Measurements from ENCODE around the gene ZNF253. TPM values are rescaled to one million over a fixed set of nuclear protein-coding genes. Genes with fewer than 3 reads are reported as not detected.
"Not testable (repeated sequence)": the region's sequence is repeated elsewhere in the genome, so short reads cannot be mapped to it uniquely, and the experiment has no call there.

Gene ZNF253
- 10 to 100 TPM; 19.9 to 20.7 TPM for total RNA-seq

DNA sequence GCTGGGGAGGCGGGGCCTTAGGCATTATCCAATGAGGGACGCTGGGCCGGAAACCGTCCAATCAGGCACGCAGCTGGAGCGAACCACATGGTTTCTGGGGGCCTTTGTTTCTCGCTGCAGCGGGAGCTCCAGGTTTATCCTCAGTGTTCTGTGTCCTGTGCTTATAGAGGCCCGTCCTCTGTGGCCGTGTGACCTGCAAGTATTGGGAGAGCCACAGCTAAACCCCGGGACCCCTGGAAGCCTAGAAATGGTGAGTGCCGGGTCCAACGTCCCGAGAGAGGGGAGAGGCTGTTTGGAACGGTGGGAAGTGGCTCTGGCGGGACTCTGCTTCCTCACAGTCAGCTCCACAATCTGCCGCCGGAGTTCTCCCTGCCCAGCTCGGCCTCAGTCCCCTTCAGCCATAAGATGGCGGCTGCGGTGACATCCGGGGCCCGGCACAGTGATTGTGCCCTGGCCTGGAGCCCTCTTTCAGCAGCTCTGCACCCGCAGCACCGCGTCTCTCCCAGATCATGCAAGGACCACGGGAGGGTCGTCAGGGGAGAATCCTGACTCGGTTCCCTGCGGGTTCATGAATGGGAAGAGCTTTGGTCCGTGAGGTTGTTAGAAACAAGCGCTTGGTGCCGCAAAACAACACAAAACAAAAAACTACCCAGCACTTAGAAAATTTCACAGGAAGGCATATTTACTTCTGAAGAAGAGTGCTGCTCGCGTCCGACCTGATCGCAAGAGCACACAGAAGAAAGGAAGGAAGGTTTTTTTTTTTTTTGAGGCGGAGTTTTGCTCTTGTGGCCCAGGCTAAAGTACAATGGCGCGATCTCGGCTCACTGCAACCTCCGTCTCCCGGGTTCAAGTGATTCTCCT is at the start of gene ZNF253:
Gene ZNF253, plus strand, starts transcription at position 133 of the 861 bp plus-strand sequence. Its CDS starts 115 bp downstream, at position 248.
- peak; percentile 93 to 95 for DNase-seq (ENCODE audit: low spot score in 2 of 2)
- Mint-ChIP-seq H3K36me3 (peaks cover 15 to 46% of the 10 kb centered on the region in 2 donors), H3K27ac (peak within 1 kb of the TSS; percentile 98 to 99), H3K9me3 (peaks cover 0 to 5% of the 10 kb centered on the region in 2 donors)
- peak; percentile 91 to 93 for ATAC-seq

DNA sequence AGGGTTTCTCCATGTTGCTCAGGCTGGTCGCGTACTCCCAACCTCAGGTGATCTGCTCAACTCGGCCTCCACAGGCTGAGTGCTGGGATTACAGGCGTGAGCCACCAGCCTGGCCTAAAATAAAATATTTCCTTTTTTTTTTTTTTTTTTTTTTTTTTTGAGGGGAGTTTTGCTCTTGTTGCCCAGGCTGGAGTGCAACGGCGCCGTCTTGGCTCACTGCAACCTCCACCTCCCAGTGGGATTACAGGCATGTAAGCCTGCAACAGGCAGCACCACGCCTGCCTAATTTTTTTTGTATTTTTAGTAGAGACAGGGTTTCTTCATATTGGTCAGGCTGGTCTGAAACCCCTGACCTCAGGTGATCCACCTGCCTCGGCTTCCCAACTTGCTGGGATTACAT is 49.0 kb upstream of the ZNF253 start:
- no peak for DNase-seq (ENCODE audit: low spot score in 2 of 2)
- peak overlapping the region; percentile 85 to 99 for H3K27ac Mint-ChIP-seq

DNA sequence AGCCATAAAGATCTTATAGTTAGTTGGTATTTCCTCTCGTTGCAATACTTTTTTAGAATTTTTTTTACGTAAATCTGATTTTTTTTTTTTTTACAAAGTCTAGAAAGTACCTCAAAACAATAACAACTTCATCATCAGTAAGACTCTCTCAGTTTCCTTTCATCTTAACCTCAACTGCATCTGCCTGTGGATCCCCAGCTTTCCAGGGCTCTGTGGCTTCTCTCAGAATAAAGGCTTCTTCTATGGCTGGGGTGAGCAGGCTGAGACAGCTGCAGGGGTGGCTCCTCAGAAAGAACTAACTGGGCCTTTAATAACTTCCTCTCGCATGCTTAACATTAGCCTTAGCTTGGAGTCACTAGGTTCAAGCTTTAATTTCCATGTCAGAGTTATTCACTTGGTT is 48.3 kb upstream of the ZNF253 start:
- peak; percentile 59 to 70 for DNase-seq (ENCODE audit: low spot score in 2 of 2)
- peaks cover 4 to 5% of the 10 kb centered on the region in 2 donors for H3K9me3 Mint-ChIP-seq
- H3K27ac Mint-ChIP-seq = peak overlapping the region; percentile 85 to 99
- peak; percentile 57 to 80 for ATAC-seq
- peaks cover 44 to 78% of the 10 kb centered on the region in 2 donors for H3K36me3 Mint-ChIP-seq

More for the DNA sequence above, 49.0 kb upstream of the ZNF253 start:
- no peak for ATAC-seq
- H3K9me3 Mint-ChIP-seq = peaks cover 4 to 5% of the 10 kb centered on the region in 2 donors
- H3K36me3 Mint-ChIP-seq = peaks cover 44 to 85% of the 10 kb centered on the region in 2 donors

DNA sequence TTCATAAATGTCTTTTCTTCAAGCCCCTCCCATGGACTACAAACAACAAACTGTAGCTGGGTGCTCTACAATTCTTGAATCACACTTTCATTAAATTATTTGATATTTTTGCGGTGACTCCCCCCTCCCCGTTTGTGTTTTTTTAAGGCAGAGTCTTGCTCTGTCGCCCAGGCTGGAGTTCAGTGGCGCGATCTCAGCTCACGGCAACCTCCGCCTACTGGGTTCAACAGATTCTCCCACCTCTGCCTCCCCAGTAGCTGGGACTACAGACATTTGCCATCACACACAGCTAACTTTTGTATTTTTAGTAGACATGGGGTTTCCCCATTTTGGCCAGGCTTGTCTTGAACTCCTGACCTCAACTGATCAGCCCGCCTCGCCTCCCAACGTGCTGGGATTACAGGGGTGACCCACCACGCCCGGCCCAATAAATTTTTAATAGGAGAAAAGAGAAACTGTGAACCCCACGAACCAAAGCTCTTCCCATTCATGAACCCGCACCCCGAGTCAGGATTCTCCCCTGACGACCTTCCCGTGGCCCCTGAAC is 44.8 kb upstream of the ZNF253 start:
- Mint-ChIP-seq H3K9me3 (peaks cover 14 to 21% of the 10 kb centered on the region in 2 donors), H3K27ac (peak overlapping the region; percentile 99), H3K36me3 (peaks cover 44 to 82% of the 10 kb centered on the region in 2 donors)
- no peak for DNase-seq (ENCODE audit: low spot score in 2 of 2)
- peak in 1 of 2 donors; percentile 4 for ATAC-seq

DNA sequence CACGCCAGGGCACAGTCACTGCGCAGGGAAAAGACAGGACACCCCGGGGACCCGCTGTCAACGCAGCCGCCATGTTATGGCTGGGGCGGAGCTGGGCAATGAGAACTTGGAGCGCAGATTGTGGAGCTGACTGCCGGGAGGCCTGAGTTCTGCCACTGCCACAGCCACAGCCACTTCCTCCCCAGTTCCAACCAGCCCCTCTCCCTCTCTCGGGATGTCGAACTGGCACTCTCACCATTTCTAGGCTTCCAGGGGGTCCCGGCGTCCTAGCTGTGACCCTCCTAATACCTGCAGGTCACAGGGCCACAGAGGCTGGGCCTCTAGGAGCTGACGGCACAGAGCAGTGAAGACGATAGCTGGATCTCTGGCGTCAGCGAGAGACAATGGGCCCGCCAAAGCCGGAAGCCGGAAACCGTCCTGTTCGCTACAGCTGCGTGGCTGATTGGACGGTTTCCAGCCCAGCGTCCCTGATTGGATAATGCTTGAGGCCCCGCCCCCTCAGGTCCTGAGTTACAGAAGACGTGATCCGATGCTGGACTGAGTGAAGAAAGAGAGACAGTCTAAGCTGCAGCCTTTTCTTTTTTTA is 44.2 kb upstream of the ZNF253 start, which contains the start of gene ZNF506:
Gene ZNF506, minus strand, starts transcription at position 385 of the 586 bp plus-strand sequence. Its CDS starts 147 bp downstream, at position 238.
- Mint-ChIP-seq H3K36me3 (peaks cover 50 to 82% of the 10 kb centered on the region in 2 donors), H3K9me3 (peaks cover 17 to 26% of the 10 kb centered on the region in 2 donors), H3K27ac (peak within 1 kb of the TSS; percentile 99)
- DNase-seq (ENCODE audit: low spot score in 2 of 2) (peak; percentile 93 to 96), ATAC-seq (peak; percentile 83 to 90)

DNA sequence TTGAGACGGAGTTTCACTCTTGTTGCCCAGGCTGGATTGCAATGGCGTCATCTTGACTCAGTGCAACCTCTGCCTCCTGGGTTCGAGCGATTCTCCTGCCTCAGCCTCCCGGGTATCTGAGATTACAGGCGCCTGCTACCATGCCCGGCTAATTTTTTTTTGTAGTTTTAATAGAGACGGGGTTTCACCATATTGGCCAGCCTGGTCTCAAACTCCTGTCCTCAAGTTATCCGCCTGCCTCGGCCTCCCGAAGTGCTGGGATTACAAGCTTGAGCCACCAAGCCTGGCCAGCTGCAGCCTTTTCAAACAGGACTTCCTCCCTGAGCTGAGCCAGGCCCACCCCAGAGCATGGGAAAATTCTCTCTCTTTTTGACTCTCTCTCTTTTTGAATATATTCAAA is 43.7 kb upstream of the ZNF253 start:
- peaks cover 52 to 84% of the 10 kb centered on the region in 2 donors for H3K36me3 Mint-ChIP-seq
- DNase-seq (ENCODE audit: low spot score in 2 of 2) = peak in 1 of 2 donors; percentile 11

DNA sequence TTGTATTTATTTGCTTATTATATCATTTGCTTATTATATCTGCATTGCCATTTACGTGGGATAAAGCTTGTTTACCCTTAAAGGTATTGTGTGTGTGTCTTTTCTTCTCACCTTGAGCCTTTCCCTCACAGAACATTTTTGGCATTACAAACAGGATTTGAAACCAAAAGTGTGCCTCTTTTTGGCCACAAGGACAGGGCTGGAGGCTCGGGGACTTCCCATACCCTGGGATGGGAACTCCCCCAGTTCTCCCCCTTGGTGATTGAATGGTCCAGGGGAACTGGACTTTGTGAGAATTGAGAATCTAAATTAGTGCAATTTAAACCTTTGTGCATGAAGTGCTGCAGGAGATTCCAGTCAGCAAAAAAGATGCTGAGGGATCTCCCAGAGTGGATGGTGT is 41.8 kb upstream of the ZNF253 start:
- no peak for DNase-seq (ENCODE audit: low spot score in 2 of 2)
- peak in 1 of 2 donors; percentile 19 for ATAC-seq
- Mint-ChIP-seq H3K36me3 (peaks cover 61 to 91% of the 10 kb centered on the region in 2 donors), H3K27ac (no peak overlapping the region), H3K9me3 (peaks cover 31 to 46% of the 10 kb centered on the region in 2 donors)

More for the DNA sequence above, 43.7 kb upstream of the ZNF253 start:
- ATAC-seq = not testable (repeated sequence)
- Mint-ChIP-seq H3K27ac (peak overlapping the region; percentile 99), H3K9me3 (peaks cover 18 to 29% of the 10 kb centered on the region in 2 donors)

DNA sequence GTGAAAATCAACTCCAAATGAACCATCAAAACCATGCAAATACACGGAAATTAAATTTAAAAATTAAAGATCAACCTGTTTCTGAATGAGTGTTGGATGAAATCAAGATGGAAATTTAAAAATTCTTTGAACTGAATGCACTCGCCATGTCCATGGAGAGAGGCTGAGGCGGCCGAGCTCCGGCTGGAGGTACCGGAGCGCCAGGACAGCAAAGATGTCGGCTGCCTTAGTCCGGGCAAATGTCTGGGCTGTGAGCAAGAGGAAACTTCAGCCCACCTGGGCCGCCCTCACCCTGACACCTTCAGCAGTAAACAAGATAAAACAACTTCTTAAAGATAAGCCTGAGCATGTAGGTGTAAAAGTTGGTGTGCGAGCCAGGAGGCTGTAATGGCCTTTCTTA is 38.8 kb upstream of the ZNF253 start:
- H3K36me3 Mint-ChIP-seq = peaks cover 61 to 89% of the 10 kb centered on the region in 2 donors

DNA sequence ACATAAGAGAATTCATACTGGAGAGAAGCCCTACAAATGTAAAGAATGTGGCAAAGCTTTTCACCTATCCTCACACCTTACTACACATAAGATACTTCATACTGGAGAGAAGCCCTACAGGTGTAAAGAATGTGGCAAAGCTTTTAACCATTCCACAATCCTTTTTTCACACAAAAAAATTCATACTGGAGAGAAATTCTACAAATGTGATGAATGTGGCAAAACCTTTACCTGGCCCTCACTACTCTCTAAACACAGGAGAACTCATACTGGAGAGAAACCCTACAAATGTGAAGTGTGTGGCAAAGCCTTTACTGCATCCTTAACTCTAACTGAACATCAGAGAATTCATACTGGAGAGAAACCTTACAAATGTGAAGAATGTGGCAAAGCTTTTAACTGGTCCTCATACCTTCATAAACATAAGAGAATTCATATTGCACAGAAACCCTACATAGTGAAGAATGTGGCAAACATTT is 30.1 kb upstream of the ZNF253 start:
- Mint-ChIP-seq H3K27ac (no peak overlapping the region), H3K36me3 (peaks cover 29 to 45% of the 10 kb centered on the region in 2 donors), H3K9me3 (peaks cover 25 to 32% of the 10 kb centered on the region in 2 donors)
- no peak for ATAC-seq
- no peak for DNase-seq (ENCODE audit: low spot score in 2 of 2)

More for the DNA sequence above, 38.8 kb upstream of the ZNF253 start:
- H3K27ac Mint-ChIP-seq = no peak overlapping the region
- peaks cover 51 to 66% of the 10 kb centered on the region in 2 donors for H3K9me3 Mint-ChIP-seq
- ATAC-seq = no peak
- no peak for DNase-seq (ENCODE audit: low spot score in 2 of 2)

DNA sequence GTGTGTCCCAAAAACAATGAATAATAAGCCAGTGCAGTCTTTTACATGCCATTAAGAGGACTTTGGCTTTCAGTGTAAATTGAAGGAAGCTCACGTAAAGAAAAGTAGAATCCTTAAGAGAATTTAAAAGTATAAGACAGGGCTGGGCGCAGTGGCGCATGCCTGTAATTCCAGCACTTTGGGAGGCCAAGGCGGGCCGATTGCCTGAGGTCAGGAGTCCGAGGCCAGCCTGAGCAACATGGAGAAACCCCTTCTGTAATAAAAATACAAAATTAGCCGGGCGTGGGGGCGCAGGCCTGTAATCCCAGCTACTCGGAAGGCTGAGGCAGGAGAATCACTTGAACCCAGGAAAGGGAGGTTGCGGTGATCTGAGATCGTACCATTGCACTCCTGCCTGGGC is 17.9 kb upstream of the ZNF253 start:
- H3K27ac Mint-ChIP-seq = no peak overlapping the region
- no peak for ATAC-seq
- no peak for DNase-seq (ENCODE audit: low spot score in 2 of 2)
- peaks cover 4 to 5% of the 10 kb centered on the region in 2 donors for H3K9me3 Mint-ChIP-seq
- H3K36me3 Mint-ChIP-seq = peaks cover 7 to 9% of the 10 kb centered on the region in 2 donors

DNA sequence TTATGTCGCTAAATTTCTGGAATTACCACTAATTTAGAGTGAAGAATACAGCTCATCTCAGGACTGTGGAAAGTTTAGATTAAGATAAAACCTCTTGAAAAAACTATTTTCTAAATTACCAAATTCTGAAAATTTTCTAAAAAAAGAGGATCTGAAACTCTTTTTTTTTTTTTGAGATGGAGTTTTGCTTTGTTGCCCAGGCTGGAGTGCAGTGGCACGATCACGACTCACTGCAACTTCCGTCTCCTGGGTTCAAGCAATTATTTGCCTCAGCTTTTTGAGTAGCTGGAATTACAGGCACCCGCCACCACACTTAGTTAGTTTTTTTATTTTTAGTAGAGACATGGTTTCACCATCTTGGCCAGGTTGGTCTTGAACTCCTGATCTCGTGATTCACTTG is 16.6 kb upstream of the ZNF253 start:
- H3K36me3 Mint-ChIP-seq = peaks cover under 1 to 7% of the 10 kb centered on the region in 2 donors
- ATAC-seq = no peak
- DNase-seq (ENCODE audit: low spot score in 2 of 2) = no peak
- H3K9me3 Mint-ChIP-seq = peaks cover 0 to 4% of the 10 kb centered on the region in 2 donors
- H3K27ac Mint-ChIP-seq = no peak overlapping the region

DNA sequence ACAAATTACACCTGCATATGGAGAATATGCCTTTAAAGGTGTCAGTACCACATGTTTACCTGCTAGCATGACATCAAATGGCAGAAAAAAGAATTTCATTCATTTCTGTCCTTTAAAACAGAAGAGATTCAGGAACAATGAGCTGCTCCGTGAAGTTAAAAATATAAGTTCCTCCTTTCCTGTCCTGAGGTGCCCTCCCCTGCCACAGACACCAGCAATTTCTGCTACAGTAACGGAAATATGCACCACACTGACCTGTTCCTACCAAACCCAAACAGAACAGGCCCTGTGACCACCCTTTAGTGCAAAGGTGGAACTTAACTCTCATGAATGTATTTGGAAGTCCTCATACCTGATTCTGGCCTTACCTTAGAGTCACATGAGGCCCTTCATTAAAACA is 13.9 kb upstream of the ZNF253 start:
- peaks cover 0 to 12% of the 10 kb centered on the region in 2 donors for H3K9me3 Mint-ChIP-seq
- not testable (repeated sequence) for DNase-seq (ENCODE audit: low spot score in 2 of 2); ATAC-seq; H3K27ac Mint-ChIP-seq
- peaks cover 1 to 23% of the 10 kb centered on the region in 2 donors for H3K36me3 Mint-ChIP-seq

DNA sequence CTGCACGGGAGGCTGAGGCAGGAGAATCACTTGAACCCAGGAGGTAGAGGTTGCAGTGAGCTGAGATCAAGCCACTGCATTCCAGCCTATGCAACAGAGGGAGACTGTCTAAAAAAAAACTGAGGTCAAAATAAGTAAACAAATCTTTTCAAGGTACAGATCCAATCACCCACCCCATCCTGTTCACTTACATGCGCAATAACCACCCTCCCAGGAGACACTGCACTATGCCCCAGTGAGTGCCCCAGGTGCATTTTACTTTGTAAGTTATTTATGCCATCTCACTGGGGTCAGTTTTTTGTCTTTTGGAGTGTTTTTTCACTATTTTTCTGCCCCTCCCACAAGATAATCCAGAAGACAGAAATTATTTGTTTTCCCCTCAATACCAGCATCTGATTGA is 6.9 kb upstream of the ZNF253 start:
- peaks cover 0 to 17% of the 10 kb centered on the region in 2 donors for H3K9me3 Mint-ChIP-seq
- ATAC-seq (no peak), DNase-seq (ENCODE audit: low spot score in 2 of 2) (no peak)
- peaks cover 13 to 78% of the 10 kb centered on the region in 2 donors for H3K36me3 Mint-ChIP-seq
- H3K27ac Mint-ChIP-seq = no peak overlapping the region

DNA sequence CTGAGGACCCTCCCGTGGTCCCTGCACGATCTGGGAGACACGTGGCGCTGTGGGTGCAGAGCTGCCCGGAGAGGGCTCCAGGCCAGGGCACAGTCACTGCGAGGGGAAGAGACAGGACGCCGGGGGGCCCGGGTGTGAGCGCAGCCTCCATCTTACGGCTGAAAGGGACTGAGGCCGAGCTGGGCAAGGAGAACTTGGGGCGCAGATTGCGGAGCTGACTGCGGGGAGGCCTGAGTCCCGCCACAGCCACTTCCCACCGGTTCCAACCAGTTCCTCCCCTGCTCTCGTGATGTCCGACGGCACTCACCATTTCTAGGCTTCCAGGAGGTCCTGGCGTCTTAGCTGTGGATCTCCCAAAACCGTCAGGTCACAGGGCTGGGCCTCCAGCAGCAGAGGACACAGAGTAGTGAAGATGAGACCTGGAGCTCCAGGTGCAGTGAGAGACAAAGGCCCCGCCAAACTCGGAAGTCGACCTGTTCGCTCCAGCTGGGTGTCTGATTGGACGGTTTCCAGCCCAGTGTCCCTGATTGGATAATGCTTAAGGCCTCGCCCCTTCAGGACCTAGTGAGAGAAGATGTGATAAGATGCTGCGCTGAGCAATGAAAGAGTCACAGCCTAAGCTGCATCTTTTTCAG is 4.8 kb upstream of the ZNF253 start:
- Mint-ChIP-seq H3K27ac (peak overlapping the region; percentile 87 to 89), H3K36me3 (peaks cover 16 to 64% of the 10 kb centered on the region in 2 donors), H3K9me3 (peaks cover 0 to 5% of the 10 kb centered on the region in 2 donors)
- ATAC-seq (peak; percentile 65 to 76), DNase-seq (ENCODE audit: low spot score in 2 of 2) (peak; percentile 65 to 82)

DNA sequence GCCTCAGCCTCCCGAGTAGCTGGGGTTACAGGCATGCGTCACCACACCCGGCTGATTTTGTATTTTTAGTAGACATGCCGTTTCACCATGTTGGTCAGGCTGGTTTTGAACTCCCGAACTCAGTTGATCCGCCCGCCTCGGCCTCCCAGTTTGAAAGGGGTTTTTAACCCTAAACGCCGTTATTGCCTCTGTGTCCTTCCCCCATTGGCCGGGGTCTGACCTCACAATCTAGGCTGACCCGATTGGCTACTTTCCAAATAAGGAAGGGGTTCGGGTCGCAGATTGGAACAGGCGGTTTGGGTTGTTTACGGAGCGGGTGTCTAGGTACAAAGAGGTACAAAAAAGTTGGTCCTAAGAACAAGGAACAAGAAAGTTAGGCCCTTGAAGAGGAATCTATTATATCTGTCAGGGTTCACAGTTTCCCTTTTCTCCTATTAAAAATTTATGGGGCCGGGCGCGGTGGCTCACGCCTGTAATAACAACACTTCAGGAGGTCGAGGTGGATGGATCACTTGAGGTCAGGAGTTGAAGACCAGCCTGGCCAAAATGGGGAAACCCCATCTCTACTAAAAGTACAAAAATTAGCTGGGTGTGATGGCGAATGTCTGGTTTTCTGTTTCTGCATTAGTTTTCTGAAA is 1.0 kb downstream of the ZNF253 start:
- Mint-ChIP-seq H3K27ac (peak overlapping the region; percentile 98 to 99), H3K36me3 (peaks cover 14 to 47% of the 10 kb centered on the region in 2 donors), H3K9me3 (peaks cover 0 to 5% of the 10 kb centered on the region in 2 donors)
- ATAC-seq = peak; percentile 40 to 45
- peak; percentile 63 to 77 for DNase-seq (ENCODE audit: low spot score in 2 of 2)
